ENCODE data around the gene MRRF.
A peak's percentile ranks its signal among the peaks of the same experiment; 100 is the strongest.

The MRRF gene

GRCh38 chr9:122333169-122333808 lies 68.6 kb downstream of the MRRF start:
- DNase-seq = no peak

DNA sequence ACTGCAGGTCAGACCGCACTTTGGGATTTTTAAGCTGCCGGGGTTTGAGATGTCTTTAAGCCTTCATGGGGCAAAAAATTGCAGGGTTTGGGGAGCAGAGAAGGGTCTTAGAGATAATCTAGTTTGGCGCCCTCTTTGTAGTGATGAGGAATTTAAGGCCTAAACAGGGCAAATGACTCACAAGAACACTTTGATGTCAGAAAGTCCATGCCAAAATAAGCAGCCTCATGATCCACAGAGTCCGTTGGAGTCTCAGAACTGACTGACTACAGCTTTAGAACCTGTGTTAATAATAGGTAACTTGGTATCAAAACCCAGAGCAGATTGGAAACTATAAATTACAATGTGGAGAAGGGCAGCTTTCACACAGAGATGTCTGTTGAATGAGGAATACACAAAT lies 70.2 kb downstream of the MRRF start:
- DNase-seq = no peak

DNA sequence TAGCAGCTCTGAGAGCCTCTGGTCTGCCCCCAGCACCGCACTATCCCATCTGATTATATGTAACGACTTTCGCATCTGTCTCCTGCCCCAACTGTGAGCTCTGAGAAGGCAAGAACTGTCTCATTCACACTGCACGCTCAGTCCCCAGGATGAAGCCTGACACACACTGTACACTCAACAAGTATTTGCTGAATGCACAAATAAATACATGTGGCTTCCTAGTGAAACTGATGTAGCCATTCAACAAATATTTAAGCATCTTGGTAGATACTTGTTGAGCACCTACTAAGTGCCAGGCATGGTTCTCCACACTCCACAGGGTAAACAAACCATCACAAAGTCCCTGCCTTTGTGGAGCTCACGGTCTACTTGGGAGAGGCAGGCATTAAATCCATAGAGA lies 71.5 kb downstream of the MRRF start:
- DNase-seq = no peak

GRCh38 chr9:122336866-122337555 lies 72.3 kb downstream of the MRRF start:
- no peak for DNase-seq

GRCh38 chr9:122337556-122337929 lies 72.9 kb downstream of the MRRF start:
- no peak for DNase-seq

DNA sequence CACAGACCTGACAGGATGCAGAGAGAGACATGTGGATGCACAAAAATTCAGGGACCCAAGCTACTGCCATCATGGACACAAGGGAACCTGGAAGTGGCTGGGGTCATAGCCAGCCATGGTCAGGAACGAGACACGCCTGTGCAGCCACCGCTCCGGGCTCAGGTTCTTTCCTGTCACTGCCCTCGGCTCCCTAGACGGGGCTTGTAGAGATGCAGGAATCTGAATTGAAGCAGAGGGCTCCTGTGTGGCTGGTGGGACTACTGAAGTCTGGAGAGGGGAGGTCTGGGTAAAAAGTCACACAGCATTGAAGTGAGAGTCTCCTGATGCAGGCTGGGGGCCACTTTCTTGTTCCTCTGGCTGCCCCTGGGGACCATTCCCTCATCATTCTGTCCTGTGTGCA lies 73.9 kb downstream of the MRRF start:
- no peak for DNase-seq

- DNase-seq = no peak
Observed at GRCh38 chr9:122338994-122339393, 74.3 kb downstream of the MRRF start.

DNA sequence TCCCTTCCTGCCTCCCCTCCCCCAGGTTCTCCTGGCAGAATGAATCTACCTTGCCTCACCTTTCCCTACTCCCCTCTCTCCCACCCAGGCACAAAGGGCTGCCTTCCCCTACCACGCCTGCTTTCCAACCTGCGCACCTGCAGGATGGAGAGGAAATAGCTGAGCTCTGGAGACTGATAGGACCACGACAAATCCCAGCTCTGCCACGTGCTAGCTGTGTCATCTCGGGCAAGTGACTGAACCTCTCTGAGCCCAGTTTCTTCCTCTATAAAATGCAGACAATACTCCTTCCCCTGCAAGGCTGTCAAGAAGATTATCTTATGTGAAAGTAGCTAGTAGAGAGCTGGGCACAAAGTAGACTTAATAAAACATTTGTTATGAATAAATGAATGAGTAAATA lies 74.9 kb downstream of the MRRF start:
- no peak for DNase-seq

- DNase-seq = no peak
Observed at GRCh38 chr9:122340161-122340560, 75.5 kb downstream of the MRRF start.

GRCh38 chr9:122342323-122343050 lies 77.8 kb downstream of the MRRF start:
- no peak for DNase-seq

DNA sequence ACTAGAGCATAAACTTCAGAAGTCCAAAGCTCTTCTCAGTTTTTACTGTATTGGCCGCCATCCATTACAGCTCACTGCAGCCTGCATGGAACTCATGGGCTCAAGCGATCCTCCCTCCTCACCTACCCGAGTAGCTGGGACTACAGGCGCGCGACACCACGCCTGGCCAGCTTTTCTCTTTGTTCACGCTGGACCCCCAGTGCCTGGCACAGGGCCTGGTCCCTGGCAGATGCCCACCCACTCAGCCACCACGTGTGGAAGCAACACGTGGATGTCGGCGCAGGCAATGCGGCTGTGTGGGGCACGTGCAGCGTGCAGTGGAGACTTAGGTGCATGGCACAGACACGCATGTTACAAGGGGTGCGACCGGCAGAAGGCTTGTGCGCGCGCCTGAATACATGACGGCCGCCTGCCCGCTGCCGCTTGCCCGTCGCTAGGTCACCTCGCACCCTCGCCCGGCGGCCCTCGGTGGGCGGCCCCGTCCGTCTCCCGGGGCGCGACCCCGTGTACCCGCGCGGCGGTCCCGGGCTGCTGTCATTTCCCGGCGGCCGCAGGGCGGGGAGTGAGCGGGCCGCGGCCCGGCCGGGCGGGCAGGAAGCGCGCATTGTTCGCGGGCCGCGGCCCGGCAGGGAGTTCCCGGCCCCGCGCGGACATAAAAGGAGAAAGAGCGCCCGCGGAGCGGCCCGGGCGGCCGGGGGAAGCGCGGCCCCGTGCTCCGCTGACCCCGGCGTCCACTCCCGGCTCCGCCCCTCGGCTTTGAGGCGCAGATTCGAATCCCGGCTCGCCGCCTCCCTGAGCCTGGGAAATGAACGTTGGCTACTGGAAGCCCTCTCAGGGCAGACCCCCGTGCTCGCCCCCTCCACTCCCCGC lies 82.0 kb downstream of the MRRF start:
- no peak for DNase-seq

DNA sequence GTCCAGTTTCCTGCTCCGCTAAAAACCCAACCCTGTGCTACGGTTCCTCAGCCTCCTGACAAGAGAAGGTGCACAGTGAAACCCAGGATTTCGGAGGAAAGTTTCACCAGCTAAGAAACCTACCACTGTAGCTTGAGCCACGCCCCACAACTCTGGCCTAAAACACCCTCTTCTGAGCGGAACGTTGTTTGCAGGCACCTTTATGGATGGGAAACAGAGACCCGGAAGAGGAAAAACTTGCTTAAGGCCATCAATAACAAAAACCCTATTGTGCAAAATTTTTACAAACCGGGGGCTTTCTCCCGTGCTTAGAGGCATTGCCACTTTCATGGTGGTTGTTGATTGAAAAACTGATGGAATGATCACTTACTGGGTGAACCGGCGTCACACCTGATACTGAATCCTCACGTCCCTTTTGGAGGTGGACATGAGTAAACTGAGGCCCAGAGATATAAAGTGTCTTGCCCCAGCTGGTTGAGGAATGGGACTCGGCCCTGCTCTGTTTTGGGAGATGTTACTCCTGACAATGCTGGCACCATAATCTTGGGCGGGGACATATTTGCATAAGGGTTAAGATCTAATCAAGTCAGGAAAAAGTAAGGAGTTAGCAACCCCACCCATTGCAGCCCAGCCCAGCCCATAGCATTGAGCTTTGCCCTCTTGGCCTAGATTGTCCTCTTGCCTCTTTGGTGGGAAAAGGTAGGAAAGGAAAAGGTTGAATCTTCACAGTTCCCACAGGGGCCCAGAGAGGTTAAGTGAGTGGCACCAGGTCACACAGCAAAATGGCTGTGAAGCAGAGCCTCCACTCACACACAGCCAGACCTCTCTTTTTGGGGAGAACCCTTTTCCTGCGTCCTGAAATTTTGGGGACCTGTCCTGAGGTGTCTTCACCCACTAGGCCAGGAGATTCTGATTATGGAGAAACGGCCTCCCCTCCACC lies 82.9 kb downstream of the MRRF start:
- DNase-seq = no peak

- DNase-seq = no peak
Observed at GRCh38 chr9:122348288-122348777, 83.7 kb downstream of the MRRF start.

- DNase-seq = no peak
Observed at GRCh38 chr9:122348791-122349190, 84.1 kb downstream of the MRRF start.

DNA sequence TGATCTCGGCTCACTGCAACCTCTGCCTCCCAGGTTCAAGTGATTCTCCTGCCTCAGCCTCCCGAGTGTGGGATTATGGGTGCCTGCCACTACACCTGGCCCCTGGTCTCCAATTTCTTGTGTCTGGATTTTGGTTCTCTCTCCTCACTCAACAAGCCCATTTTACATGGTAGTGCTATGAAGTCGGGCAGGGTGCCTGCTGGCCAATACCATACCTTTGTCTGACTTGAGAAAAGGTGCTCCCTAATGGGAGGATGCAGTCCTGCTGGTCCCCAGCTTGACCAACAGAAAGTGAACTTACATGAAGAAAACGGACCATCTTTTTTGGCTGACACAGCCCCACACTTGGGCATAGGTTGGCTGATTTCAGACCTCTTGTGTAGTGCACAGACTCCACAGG lies 84.5 kb downstream of the MRRF start:
- DNase-seq = no peak

DNA sequence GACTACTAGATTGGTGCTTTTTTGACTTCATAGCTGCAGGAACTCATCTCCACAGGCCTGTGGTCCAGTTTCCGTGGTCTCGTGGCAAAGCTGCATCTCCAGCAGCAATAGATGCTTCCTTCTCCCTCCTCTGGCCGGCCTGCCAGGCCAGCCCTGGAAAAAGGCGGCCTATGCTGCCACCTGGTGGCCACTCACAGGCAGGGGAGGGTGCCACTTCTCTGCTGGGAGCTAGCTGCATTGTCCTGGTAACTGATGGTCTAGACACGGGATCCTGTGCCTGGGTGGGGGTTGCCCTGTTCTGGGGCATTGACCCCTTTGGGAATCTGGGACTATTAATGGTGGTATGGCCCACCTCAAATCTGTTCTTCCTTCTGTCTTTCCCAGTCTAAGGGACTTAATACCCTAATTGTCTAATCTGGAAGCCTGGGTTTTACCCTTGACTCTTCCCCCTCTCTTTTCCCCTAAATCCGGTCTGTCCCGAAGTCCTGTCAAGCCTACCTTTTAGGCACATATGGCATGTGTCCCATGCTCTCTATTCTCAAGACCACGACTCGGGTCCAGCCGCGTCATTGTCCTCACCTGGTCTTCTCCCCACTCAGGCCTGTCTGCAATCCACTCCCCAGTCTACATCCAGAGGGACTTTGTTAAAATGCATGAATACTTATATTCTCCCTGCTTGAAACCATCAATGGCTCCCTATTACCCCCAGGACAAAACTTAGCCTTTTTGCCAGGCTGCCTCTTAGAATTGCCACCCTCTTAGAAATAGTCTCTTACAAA lies 86.1 kb downstream of the MRRF start:
- peak; percentile 72 for DNase-seq

DNA sequence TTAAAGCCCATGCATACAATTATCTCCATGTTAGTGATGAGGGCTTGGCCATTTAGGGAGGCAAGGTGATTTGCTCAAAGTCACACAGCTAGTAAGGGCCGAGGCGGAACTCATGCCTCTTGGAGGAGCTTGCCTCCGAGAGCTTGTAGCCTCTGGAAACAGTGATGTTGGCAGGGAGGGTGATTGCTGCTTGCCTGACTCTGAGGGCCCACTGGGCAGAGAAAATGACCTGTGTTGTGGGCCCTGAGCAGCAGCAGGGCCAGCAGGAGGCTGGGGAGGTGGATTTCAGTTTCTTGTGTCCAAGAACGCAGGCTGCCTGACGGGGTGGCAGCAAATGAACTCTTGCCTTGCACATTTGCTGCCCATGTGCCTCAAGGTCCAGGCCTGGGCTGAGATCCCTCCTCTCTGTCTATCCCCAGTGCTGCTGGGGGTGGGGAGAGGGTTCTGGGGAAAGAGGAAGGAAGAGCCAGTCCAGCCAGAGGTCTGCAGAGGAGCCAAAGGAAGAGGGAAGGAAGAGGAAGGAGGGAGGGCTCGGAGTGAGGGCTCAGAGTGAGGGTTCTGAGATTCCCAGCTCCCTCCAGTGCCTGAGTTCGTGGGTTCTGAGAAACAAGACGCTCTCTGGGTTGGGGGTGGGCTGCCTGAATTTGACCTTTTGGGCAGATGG lies 90.0 kb downstream of the MRRF start:
- DNase-seq = no peak

GRCh38 chr9:122355336-122355875 lies 90.7 kb downstream of the MRRF start:
- DNase-seq = no peak

GRCh38 chr9:122356627-122357026 lies 91.9 kb downstream of the MRRF start:
- no peak for DNase-seq

DNA sequence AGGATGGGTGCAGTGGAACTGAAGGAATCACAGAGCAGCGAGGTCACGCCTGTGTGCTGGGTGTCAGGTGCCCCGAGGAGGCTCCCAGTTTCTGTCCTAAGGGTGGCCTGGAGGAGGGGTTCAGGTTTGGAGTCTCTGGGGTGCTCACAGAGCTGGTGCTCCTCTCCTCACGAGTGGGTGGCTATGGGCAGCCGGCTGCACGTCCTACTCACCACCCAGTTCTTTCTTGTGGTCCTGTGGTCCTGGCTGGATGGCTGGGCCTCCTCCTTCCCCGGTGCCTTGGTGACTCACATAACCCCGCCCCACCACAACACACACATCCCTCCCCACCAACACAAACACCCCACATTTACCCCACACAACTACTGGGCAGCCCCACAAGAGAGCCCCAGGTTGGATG lies 96.2 kb downstream of the MRRF start:
- no peak for DNase-seq
